BLaER1 treated with 17β-estradiol and CSF1 and Interleukin-3, amounts not matched to agents 10 nM and 100 nM (cell line): Measurements from ENCODE around the gene OBSCN.

Source experiments
- H3K27ac ChIP-seq, 11 experiments: shearing (Covaris generic); formaldehyde crosslinking; 2 replicates each; pipeline ENCODE4 v1.8.1; 2022
- H3K27me3 ChIP-seq, 11 experiments: shearing (Covaris generic); formaldehyde crosslinking; 2 replicates each; pipeline ENCODE4 v1.8.1; 2022
- H3K36me3 ChIP-seq, 11 experiments: shearing (Covaris generic); formaldehyde crosslinking; 2 replicates each; pipeline ENCODE4 v1.8.1; 2022
- H3K4me1 ChIP-seq, 10 experiments: shearing (Covaris generic); formaldehyde crosslinking; 2 replicates each; pipeline ENCODE4 v1.8.1; 2022
- H3K4me2 ChIP-seq, 11 experiments: shearing (Covaris generic); formaldehyde crosslinking; 2 replicates each; pipeline ENCODE4 v1.8.1; 2022
- H3K4me3 ChIP-seq, 10 experiments: shearing (Covaris generic); formaldehyde crosslinking; 2 replicates each; pipeline ENCODE4 v1.8.1; 2022
- H3K9ac ChIP-seq, 11 experiments: shearing (Covaris generic); formaldehyde crosslinking; 2 replicates each; pipeline ENCODE4 v1.8.1; 2022
- H3K9me3 ChIP-seq, 11 experiments: shearing (Covaris generic); formaldehyde crosslinking; replicated peaks in 1 of 11; 2 replicates each; pipeline ENCODE4 v1.8.1; 2022
- H4K20me1 ChIP-seq, 11 experiments: shearing (Covaris generic); formaldehyde crosslinking; 2 replicates each; pipeline ENCODE4 v1.8.1; 2022
- Cebpa-rat ChIP-seq, 11 experiments: shearing (Covaris generic); IDR thresholded peaks; 2 replicates each; pipeline ENCODE4 v1.8.1; 2022

Gene OBSCN

DNA sequence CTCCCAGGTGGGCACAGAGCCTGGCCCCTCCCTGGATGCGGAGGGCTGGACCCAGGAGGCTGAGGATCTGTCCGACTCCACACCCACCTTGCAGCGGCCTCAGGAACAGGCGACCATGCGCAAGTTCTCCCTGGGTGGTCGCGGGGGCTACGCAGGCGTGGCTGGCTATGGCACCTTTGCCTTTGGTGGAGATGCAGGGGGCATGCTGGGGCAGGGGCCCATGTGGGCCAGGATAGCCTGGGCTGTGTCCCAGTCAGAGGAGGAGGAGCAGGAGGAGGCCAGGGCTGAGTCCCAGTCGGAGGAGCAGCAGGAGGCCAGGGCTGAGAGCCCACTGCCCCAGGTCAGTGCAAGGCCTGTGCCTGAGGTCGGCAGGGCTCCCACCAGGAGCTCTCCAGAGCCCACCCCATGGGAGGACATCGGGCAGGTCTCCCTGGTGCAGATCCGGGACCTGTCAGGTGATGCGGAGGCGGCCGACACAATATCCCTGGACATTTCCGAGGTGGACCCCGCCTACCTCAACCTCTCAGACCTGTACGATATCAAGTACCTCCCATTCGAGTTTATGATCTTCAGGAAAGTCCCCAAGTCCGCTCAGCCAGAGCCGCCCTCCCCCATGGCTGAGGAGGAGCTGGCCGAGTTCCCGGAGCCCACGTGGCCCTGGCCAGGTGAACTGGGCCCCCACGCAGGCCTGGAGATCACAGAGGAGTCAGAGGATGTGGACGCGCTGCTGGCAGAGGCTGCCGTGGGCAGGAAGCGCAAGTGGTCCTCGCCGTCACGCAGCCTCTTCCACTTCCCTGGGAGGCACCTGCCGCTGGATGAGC is 164.5 kb downstream of the OBSCN start:
- no peak overlapping the region for H3K27ac ChIP-seq
- no peak overlapping the region for H3K4me2 ChIP-seq
- TF ChIP-seq Cebpa-rat (IDR thresholded peaks at IDR 0.05): no peak
- H4K20me1 ChIP-seq: peaks cover 0 to 56% (median 0%) of the 10 kb centered on the region in 11 experiments; a peak in 5 of 22 replicates
- no peaks in the 10 kb centered on the region for H3K36me3 ChIP-seq
- H3K9me3 ChIP-seq: no peaks in the 10 kb centered on the region
- H3K27me3 ChIP-seq: peaks cover 0 to 3% (median 0%) of the 10 kb centered on the region in 11 experiments; a peak in 3 of 22 replicates
- H3K4me1 ChIP-seq: peaks cover 4 to 42% (median 37%) of the 10 kb centered on the region in 10 experiments; a peak in 19 of 20 replicates
- no peak overlapping the region; a peak in 1 of 22 replicates for H3K9ac ChIP-seq
- no peak overlapping the region for H3K4me3 ChIP-seq

DNA sequence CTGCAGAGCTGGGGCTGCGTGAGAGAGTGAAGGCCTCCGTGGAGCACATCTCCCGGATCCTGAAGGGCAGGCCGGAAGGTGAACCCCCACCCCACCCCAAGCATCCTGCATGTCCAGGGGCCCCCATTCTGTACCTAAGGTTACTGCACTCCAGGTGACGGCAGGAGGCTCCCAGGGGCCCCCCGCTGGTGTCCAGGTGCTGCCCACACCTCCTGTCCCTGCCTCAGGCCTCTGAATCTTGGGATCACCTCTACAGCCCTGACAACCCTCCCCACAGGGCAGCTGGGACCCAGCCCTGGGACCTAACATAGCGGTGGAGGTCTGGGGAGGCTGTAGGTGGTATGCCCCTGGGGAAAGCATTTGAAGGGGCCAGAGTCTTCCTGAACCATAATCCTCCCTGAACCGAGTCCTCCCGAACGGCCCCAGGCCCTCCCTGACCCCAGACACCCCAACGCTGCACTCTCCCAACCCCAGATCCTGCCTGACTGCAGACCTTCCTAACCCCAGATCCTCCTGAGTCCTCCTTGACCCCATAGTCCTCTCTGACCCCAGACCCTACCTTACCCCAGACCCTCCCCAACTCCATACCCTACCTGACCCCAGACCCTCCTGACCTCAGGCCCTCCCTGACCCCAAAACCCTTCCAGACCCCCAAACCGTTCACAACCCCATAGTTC is 165.3 kb downstream of the OBSCN start:
- H3K36me3 ChIP-seq: no peaks in the 10 kb centered on the region
- H3K4me3 ChIP-seq: no peak overlapping the region
- no peak for TF ChIP-seq Cebpa-rat (IDR thresholded peaks at IDR 0.05)
- H3K4me1 ChIP-seq: peaks cover under 1 to 37% (median 33%) of the 10 kb centered on the region in 10 experiments; a peak in 18 of 20 replicates
- H3K9ac ChIP-seq: no peak overlapping the region
- no peak overlapping the region for H3K27ac ChIP-seq
- peaks cover 4 to 10% (median 7%) of the 10 kb centered on the region in 11 experiments; a peak in 18 of 22 replicates for H3K27me3 ChIP-seq
- H3K4me2 ChIP-seq: no peak overlapping the region
- no peaks in the 10 kb centered on the region for H3K9me3 ChIP-seq
- H4K20me1 ChIP-seq: peaks cover 0 to 59% (median 0%) of the 10 kb centered on the region in 11 experiments; a peak in 5 of 22 replicates

DNA sequence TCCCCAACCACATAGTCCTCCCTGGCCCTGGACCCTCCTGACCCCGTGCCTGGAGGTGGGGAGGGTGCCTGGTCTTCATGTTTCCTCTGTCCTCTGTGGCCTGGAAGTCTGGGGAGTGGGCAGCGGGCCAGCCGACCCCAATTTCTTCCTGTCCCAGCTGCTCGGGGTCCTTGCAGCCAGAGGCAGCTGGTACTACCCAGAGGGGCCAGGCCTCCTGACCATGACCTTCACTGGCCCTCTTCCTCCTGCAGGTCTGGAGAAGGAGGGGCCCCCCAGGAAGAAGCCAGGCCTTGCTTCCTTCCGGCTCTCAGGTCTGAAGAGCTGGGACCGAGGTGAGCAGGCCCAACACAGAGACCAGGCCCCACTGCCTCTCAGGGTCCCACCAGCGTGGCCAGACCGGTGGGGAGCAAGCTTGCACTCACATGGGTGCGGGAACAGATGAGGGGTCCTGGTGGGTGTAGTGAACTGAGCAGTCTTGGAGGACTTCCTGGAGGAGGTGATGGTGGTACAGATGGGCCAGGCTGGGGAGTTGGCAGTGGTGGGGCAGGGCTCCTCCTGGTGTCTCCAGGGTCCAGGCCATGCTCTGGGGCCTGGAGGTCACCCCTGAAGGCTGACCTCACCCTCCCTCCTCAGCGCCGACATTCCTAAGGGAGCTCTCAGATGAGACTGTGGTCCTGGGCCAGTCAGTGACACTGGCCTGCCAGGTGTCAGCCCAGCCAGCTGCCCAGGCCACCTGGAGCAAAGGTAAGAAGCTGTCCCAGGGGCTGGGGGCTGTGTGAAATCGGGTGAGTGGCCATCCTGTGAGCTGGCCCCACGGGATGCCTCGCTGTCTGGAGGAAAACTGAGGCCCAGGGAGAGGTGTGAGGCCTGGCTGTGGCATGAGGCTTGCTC is 166.1 kb downstream of the OBSCN start:
- H3K4me3 ChIP-seq: no peak overlapping the region
- H3K9me3 ChIP-seq: no peaks in the 10 kb centered on the region
- peaks cover 10 to 18% (median 14%) of the 10 kb centered on the region in 11 experiments for H3K27me3 ChIP-seq
- peaks cover 0 to 59% (median 0%) of the 10 kb centered on the region in 11 experiments; a peak in 4 of 22 replicates for H4K20me1 ChIP-seq
- H3K4me2 ChIP-seq: no peak overlapping the region
- no peaks in the 10 kb centered on the region for H3K36me3 ChIP-seq
- no peak overlapping the region for H3K27ac ChIP-seq
- no peak overlapping the region for H3K9ac ChIP-seq
- H3K4me1 ChIP-seq: peaks cover 2 to 35% (median 29%) of the 10 kb centered on the region in 10 experiments; a peak in 17 of 20 replicates
- no peak for TF ChIP-seq Cebpa-rat (IDR thresholded peaks at IDR 0.05)

DNA sequence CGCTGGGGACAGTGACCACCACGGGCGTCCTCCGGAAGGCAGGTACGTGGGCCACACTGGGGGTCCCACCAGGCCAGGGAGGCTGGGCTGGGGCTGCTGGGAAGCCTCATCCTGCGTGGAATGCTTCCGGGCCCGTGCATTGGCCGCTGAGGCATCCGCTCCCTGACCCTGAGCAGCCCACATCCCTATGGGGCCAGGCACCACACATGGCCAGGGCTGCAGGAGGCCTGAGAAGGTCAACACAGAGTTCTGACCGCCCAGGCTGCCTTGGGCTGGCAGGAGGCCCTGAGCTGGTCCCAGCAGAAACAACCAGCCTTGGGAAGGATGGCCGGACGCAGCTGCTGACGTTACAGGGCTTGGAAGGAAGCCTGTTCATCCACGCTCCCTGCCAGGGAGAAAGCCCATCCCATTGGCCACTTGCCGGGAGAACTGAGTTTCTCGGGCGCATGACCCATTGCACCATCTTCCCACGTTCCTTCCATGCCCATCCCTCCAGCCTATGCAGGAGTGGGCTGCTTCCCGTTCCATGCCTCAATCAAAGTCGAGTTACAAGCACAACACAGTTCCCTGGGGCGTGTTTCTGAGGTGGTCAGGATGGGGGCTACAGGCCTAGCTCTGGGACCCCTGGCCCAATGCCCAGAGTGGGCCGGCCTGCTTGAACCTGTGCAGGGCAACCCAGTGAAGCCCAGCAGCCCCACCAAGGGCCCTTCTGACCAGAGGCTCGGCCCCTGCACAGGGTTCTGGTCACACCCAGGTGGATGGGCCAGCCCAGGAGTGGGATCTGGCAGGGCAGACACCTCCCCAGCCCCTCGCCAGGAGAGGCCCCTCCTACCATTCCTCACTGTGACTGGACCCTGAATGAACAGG is 167.1 kb downstream of the OBSCN start:
- H3K9ac ChIP-seq: no peak overlapping the region
- H3K4me1 ChIP-seq: peaks cover 8 to 30% (median 23%) of the 10 kb centered on the region in 10 experiments; a peak in 17 of 20 replicates
- peaks cover 20 to 28% (median 24%) of the 10 kb centered on the region in 11 experiments for H3K27me3 ChIP-seq
- H3K27ac ChIP-seq: no peak overlapping the region
- no peaks in the 10 kb centered on the region for H3K36me3 ChIP-seq
- H3K4me3 ChIP-seq: no peak overlapping the region
- peaks cover 0 to 56% (median 0%) of the 10 kb centered on the region in 11 experiments; a peak in 4 of 22 replicates for H4K20me1 ChIP-seq
- H3K4me2 ChIP-seq: no peak overlapping the region
- H3K9me3 ChIP-seq: no peaks in the 10 kb centered on the region
- no peak for TF ChIP-seq Cebpa-rat (IDR thresholded peaks at IDR 0.05)

DNA sequence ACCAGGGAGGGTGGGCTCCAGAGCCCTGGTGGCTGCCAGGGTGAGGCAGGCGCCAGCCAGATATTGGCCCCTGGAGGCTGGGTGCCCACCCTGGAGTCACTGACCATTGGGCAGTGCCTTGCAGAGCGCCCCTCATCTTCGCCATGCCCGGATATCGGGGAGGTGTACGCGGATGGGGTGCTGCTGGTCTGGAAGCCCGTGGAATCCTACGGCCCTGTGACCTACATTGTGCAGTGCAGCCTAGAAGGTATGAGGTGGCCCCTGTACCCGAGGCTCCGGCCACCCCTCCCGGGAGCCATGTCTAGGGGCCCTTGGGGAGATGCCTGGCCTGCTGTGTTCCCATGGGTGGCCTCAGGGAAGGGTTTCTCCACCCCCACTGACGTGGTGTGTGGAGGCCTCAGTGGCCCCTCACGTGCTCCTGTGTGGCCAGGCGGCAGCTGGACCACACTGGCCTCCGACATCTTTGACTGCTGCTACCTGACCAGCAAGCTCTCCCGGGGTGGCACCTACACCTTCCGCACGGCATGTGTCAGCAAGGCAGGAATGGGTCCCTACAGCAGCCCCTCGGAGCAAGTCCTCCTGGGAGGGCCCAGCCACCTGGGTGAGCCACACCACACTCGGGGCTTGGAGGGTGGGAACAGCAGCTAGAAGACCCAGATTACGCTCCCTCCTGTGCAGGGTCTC is 167.9 kb downstream of the OBSCN start:
- TF ChIP-seq Cebpa-rat (IDR thresholded peaks at IDR 0.05): no peak
- Histone ChIP-seq H3K27ac (no peak overlapping the region), H3K27me3 (peaks cover 21 to 32% (median 30%) of the 10 kb centered on the region in 11 experiments), H3K36me3 (no peaks in the 10 kb centered on the region), H4K20me1 (peaks cover 0 to 48% (median 0%) of the 10 kb centered on the region in 11 experiments; a peak in 4 of 22 replicates), H3K4me2 (no peak overlapping the region), H3K9ac (no peak overlapping the region), H3K9me3 (no peaks in the 10 kb centered on the region), H3K4me3 (no peak overlapping the region), H3K4me1 (peaks cover 8 to 22% (median 16%) of the 10 kb centered on the region in 10 experiments; a peak in 17 of 20 replicates)

DNA sequence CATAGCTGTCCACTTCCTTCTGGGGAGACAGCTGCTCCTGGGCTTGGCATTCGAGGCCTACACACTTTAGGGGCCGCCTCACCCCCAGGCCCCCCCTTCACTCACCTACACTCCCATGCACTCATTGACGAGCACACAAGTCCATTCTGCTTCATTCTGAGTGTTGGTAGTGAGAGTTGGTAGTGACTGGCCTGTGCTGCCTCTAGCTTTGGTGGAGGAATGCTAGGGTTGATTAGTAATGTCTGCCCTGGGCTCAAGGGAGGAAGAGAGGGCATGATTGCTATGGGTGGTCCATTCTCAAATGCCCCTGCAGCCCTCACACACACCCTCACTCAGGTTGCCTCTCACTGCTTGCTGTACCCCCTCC is 168.4 kb downstream of the OBSCN start:
- H3K4me3 ChIP-seq: no peak overlapping the region
- no peak overlapping the region for H3K27ac ChIP-seq
- no peak overlapping the region for H3K9ac ChIP-seq
- no peak overlapping the region for H3K4me2 ChIP-seq
- no peaks in the 10 kb centered on the region for H3K36me3 ChIP-seq
- no peak for TF ChIP-seq Cebpa-rat (IDR thresholded peaks at IDR 0.05)
- H4K20me1 ChIP-seq: peaks cover 0 to 43% (median 0%) of the 10 kb centered on the region in 11 experiments; a peak in 3 of 22 replicates
- H3K9me3 ChIP-seq: no peaks in the 10 kb centered on the region
- peaks cover 3 to 17% (median 11%) of the 10 kb centered on the region in 10 experiments; a peak in 13 of 20 replicates for H3K4me1 ChIP-seq
- H3K27me3 ChIP-seq: peaks cover 21 to 36% (median 30%) of the 10 kb centered on the region in 11 experiments
